GM21737 (cell line): ENCODE measurements around the gene ARHGEF37.

Source experiments
- ATAC-seq: cut with Tn5 transposase; IDR thresholded peaks from one replicate; pipeline ENCODE4 v1.9.1; 2021; ENCODE audit warnings: mild to moderate bottlenecking, moderate library complexity; ENCODE audit not compliant: unreplicated experiment

Gene ARHGEF37

DNA sequence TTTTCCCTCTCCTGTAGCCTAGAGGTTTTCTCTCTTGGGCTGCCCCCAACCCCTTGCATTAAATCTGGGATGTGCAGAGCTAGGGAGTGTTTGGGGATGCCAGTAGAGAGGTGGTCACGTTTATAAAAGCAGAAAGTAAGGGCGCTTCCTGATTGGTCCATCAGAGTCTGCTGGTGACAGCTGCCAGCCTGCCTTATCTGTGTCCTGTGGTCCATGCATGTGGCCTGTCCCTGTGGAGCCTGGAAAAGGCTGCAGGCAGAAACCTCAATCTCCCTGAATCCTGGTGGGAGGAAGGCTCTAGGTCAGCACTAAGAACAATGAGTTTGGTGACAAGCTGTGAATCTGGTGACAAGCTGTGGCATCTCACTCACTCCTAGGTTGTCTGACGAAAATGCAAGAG, 42.2 kb downstream of the ARHGEF37 start:
- ATAC-seq, result no peak

DNA sequence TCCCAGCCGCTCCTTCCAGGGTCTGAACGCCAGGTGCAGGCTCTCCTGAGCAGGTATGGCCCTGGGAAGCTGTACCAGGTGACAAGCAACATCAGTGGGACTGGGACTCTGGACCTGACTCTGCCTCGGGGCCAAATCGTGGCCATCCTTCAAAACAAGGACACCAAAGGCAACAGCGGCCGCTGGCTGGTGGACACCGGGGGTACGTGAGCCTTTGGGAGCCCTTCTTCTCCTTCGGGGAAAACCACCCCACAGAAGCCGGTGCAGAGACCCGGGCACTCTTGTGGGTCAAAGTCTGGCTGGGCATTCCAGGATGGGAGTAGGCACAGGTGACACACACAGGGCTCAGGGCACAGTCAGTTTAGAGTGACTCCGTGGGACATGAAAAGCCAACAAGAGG, 45.8 kb downstream of the ARHGEF37 start:
- ATAC-seq, result no peak

- ATAC-seq, result no peak
These were observed 46.9 kb downstream of the ARHGEF37 start for GRCh38 chr5:149628221-149628620.

DNA sequence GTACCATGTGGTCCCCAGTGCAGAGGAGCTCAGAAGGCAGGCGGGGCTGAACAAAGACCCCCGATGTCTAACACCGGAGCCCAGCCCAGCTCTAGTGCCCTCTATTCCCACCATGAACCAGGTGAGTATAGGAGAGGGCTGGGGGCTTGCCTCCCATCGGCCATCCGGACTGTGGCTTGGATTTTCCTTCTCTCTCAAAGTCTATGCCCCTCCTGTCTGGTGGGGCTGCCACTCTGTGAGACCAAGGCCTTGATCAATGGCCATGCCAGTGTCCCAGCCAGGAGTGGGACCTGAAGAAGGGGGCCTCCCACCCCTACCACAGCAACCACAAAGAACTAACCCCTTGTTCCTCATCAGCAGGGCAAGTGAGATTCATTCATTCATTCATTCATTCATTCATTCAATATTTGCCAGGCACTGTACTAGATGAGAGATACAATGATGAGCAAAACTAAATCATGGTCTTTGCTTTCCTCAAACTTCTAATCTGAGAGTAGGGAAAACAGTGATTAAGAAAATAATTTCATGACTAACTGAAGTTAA, 47.6 kb downstream of the ARHGEF37 start:
- ATAC-seq, result no peak

DNA sequence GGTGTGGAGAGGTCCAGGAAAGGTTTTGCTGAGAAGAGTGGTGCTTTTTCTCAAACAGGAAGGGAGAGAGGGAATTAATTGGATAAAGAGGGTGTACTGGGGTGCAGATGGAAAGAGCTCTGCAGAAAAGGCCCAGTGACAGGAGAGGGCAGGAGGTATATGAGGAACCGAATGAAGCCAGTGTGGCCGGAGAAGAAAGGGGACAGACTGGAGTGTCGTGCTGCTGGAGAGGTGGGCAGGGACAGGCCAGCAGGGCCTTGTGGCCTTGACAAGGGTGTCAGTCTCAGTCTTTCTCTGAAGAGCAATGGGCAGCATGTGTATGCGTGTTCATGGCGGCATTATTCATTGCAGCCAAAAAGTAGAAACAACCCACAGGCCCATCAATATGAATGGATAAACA, 48.1 kb downstream of the ARHGEF37 start:
- ATAC-seq, result no peak

DNA sequence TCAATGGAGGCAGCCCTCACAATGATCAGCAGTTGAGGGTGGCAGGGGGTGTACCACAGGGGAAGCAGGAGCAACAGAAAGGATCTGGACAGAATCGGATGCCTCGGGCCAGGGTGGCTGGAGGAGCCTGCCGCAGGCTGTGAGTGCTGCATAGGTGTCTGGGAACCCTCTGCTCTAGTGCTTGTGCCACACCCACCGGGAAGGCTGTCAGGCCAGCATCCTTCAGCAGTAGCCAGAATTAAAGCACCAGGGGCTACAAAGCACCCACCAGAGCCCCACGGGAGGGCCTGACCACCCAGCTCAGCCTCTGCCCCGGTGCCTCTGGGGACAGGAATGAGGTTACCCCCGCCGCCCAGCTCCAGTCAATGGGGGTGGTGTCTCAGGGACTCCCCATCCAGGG, 49.0 kb downstream of the ARHGEF37 start:
- ATAC-seq, result no peak

- no peak for ATAC-seq
These were observed 50.2 kb downstream of the ARHGEF37 start for GRCh38 chr5:149631506-149631905.

DNA sequence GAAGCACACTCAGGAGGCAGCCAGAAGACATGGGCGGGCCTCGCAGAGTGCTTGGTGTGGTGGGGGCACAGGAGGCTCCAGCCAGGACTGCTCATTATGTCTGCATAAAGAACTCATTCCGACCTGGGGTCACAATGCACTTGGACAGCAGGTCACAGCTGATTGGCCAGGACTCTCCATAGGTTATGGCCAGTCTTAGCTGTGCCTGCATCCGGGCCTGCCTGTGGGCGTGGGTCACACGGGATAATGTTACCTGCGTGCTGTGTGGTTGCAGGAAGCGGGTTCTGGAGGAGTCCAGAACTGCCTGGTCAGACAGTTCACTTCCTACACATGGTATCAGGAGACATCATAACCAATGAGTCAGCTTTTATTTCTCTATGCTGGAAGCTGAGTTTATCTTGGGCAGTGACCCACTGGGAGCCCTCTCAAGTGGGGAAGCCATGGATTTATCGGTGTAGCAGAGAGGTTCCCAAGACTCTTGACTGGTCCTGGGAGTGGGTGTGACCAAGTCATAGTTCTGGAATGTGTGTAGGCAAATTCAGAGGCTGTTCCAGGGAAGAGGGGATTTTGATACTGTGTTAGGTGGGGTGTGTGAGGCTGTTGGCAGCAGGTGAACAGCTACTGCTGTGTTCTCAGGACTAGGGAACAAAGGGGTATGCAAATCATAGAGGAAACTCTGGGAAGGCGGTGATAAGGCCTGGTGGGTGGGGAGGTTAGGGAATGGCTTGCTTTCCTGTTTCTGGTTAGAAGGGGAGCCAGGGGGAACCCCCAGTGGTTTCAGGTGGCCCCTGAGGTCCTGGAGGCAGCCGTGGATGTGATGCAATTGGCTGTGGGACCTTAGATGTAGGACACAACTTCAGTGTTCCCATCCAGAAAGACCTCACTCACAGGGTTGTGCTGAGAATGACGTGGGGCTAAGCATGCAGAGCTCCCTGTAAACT, 51.3 kb downstream of the ARHGEF37 start:
- no peak for ATAC-seq

GRCh38 chr5:149633476-149634350, 52.4 kb downstream of the ARHGEF37 start:
- ATAC-seq, result no peak

DNA sequence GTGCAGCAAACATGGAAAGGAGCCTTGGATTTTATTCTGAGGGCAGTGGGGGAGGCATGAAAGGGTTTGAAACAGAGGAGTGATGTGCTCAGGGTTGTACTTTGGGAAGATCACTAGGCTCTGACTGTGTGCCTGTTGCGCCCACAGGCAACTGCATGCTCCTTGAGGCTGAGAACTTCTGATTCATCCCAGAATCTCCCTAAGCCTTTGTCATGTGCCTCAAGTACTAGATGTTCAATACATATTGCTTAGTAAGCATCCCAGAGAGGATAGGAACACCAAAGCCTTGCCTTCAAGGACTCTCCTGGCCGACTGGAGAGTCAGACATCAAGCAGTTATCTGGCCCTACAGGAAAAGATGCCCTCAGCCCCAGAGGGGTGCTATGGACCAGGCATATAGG, 54.1 kb downstream of the ARHGEF37 start:
- no peak for ATAC-seq

DNA sequence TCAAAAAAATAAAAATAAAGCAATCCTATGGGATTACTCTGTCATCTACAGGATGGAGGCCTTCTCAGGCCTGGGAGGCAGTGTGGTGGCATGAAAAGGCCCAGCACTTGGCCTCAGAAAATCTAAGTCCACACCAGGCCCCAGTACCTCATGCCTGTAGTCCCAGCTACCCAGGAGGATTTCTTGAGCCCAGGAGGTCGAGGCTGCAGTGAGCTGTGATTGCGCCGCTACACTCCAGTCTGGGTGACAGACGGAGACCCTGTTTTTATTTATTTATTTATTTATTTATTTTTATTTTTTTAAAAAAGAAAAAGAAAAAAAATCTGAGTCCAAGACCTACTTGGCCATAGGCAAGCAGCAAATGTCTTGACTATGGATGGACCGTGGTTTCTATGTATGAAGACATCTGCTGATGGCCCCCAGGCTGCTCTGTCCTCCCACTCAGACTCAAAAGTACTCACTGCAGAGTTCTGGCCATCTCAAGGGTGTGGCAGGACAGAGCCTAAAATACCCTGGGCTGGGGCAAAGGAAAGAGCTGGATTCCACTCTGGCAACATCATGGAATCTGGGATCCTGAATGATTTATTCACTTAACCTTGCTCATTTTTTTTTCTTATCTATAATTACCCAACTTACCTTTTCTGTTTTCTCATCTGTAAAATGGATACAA, 55.0 kb downstream of the ARHGEF37 start:
- no peak for ATAC-seq

- no peak for ATAC-seq
These were observed 55.6 kb downstream of the ARHGEF37 start for GRCh38 chr5:149636861-149637246.

DNA sequence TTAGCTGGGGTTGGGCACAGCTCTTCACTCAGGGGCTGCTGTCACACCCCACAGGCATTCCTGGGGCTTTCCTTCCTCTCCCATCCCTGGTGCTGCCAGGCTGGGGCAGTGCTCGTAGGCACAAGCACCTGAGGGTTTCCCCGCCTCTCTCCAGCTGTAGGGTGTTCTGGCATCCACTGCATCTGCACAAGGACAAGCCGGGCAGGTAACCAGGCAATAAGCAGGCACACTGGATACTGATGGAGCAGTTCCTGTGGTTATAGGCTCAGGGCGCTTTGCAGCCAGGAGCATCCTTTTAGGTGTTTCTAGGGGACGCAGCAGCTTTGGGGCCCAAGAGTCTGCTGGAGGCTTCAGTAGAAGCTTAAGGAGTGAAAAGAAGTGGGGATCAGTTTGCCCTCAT, 56.8 kb downstream of the ARHGEF37 start:
- ATAC-seq, result no peak

DNA sequence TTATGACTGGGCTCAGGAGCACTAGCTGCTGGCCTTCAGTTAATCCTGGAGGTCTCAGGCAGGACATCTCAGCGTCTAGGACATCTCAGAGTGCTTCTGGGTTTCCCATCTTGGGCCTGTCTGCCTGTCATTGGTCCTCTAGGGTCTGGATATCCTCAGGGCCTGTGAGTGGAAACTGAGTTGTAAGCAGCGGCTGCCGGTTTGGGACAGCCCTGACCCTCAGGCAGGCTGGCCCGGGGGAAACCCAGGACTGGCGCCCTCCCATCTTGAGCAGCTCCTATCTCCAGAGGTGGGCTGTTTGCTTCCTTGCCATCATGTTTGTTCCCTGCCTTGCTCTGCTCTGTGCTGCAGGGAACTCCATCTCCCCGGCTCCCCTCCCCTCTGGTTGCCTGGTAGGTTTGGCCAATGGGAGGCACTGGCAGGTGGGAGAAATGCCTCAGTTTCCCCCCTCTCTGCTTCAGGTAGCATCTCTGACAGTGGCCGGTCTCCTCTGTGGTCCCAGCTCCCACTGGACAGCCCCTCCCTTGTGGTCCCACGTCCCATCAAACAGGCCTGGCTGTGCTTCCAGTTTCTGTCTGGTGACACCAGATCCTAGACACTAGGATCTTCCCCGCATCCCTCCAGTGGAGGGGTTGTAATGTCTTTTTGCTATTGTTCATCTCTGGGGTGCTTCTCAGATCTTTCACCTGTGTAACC, 57.4 kb downstream of the ARHGEF37 start:
- no peak for ATAC-seq

DNA sequence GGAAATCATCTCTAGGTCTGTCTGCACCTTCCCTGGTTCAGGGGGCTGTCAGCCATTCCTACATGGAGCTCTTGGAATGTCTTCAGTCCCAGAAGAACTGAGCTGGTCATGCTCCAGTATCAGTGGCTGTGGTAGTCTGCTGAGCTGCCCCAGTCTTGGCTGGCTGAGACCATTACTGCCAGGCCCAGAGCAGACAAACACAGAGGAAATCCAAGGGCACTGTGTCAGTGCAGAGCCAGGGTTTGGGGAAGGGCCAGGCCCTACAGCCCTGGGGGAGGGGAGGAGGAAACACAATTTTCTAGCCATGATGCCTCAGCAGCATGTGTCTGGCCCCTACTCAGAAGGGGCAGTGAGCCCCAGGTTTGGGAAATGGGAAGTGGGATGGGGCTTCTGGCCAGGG, 58.4 kb downstream of the ARHGEF37 start:
- ATAC-seq, result no peak

- ATAC-seq, result no peak
These were observed 59.2 kb downstream of the ARHGEF37 start for GRCh38 chr5:149640350-149640999.

DNA sequence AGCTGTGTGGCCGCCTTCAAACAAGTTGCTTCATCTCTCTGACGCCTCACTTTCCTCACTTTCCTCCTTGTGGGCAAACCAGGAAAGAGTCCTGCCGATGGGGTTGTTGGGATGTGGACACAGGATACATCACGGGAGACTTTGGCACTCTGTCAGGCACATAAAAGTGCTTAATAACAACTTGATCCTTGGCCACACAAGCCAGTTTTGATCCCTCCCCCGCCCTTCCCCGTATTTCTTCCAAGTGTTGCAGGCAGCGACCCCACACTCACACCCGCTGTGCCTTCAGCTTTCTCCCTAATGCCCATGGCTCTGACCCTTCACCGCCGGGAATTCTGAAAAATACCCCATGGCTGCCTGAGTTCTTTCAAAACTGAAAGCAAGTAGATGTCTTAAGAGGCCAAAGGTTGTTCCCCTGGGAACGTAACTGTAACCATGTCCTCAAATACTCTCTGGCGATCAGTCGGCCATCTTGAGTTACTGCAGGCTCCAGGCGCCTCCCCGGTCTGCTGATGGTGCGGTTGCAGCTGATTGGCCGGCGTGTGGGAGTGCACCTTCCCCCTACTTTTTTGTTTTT, 59.8 kb downstream of the ARHGEF37 start:
- no peak for ATAC-seq

DNA sequence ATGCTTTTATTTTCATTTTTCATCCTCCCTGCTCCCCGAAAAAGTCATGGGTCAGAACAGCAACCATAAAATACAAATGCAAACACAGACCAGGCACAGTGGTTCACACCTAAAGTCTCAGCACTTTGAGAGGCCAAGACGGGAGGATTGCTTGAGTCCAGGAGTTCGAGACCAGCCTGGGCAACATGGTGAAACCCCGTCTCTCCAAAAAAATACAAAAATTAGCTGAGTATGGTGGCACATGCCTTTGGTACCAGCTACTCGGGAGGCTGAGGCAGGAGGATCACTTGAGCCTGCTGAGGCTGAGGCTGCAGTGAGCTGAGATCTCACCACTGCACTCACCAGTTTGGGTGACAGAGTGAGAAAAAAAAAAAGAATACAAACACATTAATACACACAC, 60.3 kb downstream of the ARHGEF37 start:
- ATAC-seq, result no peak

DNA sequence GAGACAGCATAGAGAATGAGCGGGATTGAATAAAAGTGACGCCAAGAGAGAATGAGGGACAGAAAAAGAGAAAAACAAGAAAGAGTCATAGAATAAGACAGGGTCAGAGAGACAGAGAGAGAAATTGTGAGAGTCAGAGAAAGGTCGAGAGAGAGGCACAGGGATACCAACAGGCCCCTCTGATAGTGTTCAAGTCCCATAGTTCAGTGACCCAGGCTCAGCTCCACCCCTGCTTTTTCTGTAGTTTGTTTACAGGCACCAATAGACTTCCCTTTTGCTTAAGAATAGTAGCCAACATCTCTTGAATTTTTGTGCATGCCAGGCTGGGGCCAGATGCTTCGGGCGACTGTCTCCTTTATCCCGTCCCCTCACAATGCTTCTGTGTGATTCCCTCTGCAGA, 62.5 kb downstream of the ARHGEF37 start:
- no peak for ATAC-seq

- ATAC-seq, result no peak
These were observed 63.3 kb downstream of the ARHGEF37 start for GRCh38 chr5:149644629-149645028.
